Heart right ventricle (tissue), 16 donors: ENCODE measurements around the gene FOXM1. TPM values are rescaled to one million over a fixed set of nuclear protein-coding genes. Genes with fewer than 3 reads are reported as not detected.

Experiments
- ATAC-seq, 8 donors: fragments of 200-7000 bp; cut with Tn5 transposase; one replicate each; pipeline ENCODE4 v1.9.1; 2020; ENCODE audit warnings: mild to moderate bottlenecking in 8 of 8, moderate library complexity in 8 of 8, moderate number of reproducible peaks in 1 of 8
- DNase-seq, 2 donors: peaks; one replicate each; pipeline ENCODE4 v3.0.0-alpha.2; 2020
- H3K27ac ChIP-seq, 10 donors: fragments of 200-600 bp; sonication (generic) in 2 of 10; one replicate each; pipeline versions ENCODE4 v1.5.0 to v1.8.0; 2020 to 2022; ENCODE audit warnings: mild to moderate bottlenecking in 3 of 10
- H3K27me3 ChIP-seq, 7 donors: fragments of 200-600 bp; one replicate each; pipeline ENCODE4 v1.8.0; 2021 to 2022; ENCODE audit warnings: mild to moderate bottlenecking in 2 of 7
- H3K36me3 ChIP-seq, 9 donors: fragments of 200-600 bp; sonication (generic) in 1 of 9; one replicate each; pipeline versions ENCODE4 v1.5.0 to v1.8.0; 2020 to 2022; ENCODE audit warnings: mild to moderate bottlenecking in 2 of 9
- H3K4me1 ChIP-seq, 9 donors: fragments of 200-600 bp; sonication (generic) in 1 of 9; one replicate each; pipeline versions ENCODE4 v1.5.0 to v1.8.0; 2020 to 2022; ENCODE audit warnings: mild to moderate bottlenecking in 4 of 9
- H3K4me3 ChIP-seq, 10 donors: fragments of 200-600 bp; sonication (generic) in 2 of 10; one replicate each; pipeline versions ENCODE4 v1.5.0 to v1.8.0; 2020 to 2022; ENCODE audit warnings: mild to moderate bottlenecking in 7 of 10, moderate library complexity in 2 of 10
- H3K9me3 ChIP-seq, 11 donors: fragments of 200-600 bp in 10 of 11; sonication (generic) in 2 of 11; one replicate each; pipeline versions ENCODE4 v1.5.0 to v1.8.0; 2013 to 2022; ENCODE audit warnings: mild to moderate bottlenecking in 2 of 11, control low read depth in 1 of 11, moderate library complexity in 1 of 11
- CTCF ChIP-seq, 9 donors: fragments of 200-600 bp; sonication (generic) in 2 of 9; IDR thresholded peaks; one replicate each; pipeline versions ENCODE4 v1.5.0 to v1.8.0; 2021 to 2022; ENCODE audit warnings: antibody characterized with exemption in 9 of 9, mild to moderate bottlenecking in 5 of 9, moderate library complexity in 1 of 9
- WGBS, 2 donors: extraction: QIAGEN DNeasy Blood & Tissue Kit; methylation state at CpG; one replicate each; pipeline ENCODE4 v1.1.7; 2013; ENCODE audit warnings: inconsistent platforms in 1 of 2; 5-methylcytosine and 5-hydroxymethylcytosine counted together
- intact Hi-C, 10 donors: fragments of 100-400 bp; cut with DNase I; formaldehyde crosslinking; loops; one replicate each; pipeline versions ENCODE4 v1.11.1 to v1.14.2; 2022
- polyA plus RNA-seq, 2 donors: library from polyadenylated mRNA; stranded (reverse); fragments of 200-250 nt; gene quantifications; one replicate each; pipeline ENCODE4 v1.2.3, GENCODE V29; 2013
- total RNA-seq, 10 donors: library from RNA; stranded (reverse); fragmentation: NEBNext Ultra II Directional in 3 of 10; extraction: Animal tissue kit (Norgen Biotek cat#: 25700) in 3 of 10; gene quantifications; one replicate each; pipeline versions ENCODE4 v1.2.1 to v1.2.4, GENCODE V29; 2021 to 2023
- donor health status: Arrhythmogenic right ventricular cardiomyopathy.
- donor health status: ischemic (EF 13 %, LVEDD 7.1; RV severe dilation, severe dysfunction).
- donor health status: healthy with polysubstance abuse.
- donor health status: DM: no; HTN: yes; CAD: no.
- donor health status: DM: no; HTN: no; CAD: no.
- donor health status: ischemic (EF 25% LVEDD 6.9; RV normal size, moderate dysfunction).
- donor health status: ischemic (EF 25% LVEDD 5.7; RV mildly dilated, moderate dysfunction).
- donor health status: healthy.
- donor health status: DM: yes; HTN: yes; CAD: no.
- donor health status: Ischemic cardiomyopathy.
- donor health status: ischemic (EF 35%, LVEDD 5.7; RV mildly dilated, moderate dysfunction).
- donor health status: nonischemic (EF 11% LVEDD 7.7; RV severe dilation, severe dysfunction).
- donor health status: DM: yes; HTN: yes; CAD: no.
- donor health status: PGD.
- donor health status: ischemic (EF 29% LVEDD 5.4; RV normal size, mild dysfunction).
- donor health status: nonischemic (EF 23%, LVEDD 6.1; RV moderate dilation, normal function).

FOXM1 gene
- total and polyA plus RNA-seq, 12 donors, result 0.14 to 10.9 (median 0.59) TPM; not detected in 1

- Histone ChIP-seq H3K36me3 (peaks cover 0 to 3% (median 0%) of the 10 kb centered on the region in 9 donors), H3K27me3 (no peaks in the 10 kb centered on the region), H3K27ac (no peak overlapping the region), H3K4me1 (peaks cover 0 to 12% (median 9%) of the 10 kb centered on the region in 9 donors), H3K4me3 (no peak overlapping the region), H3K9me3 (no peaks in the 10 kb centered on the region)
- DNase-seq, result no peak
- intact Hi-C loops, result no loop called here
- ATAC-seq, result no peak
- no peak for TF ChIP-seq CTCF (IDR thresholded peaks at IDR 0.05)
- 96 to 98% methylated on average over 2 of the region's 2 CpGs for WGBS, 2 donors
These were observed 27.3 kb upstream of the FOXM1 start for GRCh38 chr12:2904260-2904659.

- H3K27ac ChIP-seq, result peak overlapping the region in 2 of 10 donors; percentile 6
- H3K4me3 ChIP-seq, result no peak overlapping the region
- H3K27me3 ChIP-seq, result no peaks in the 10 kb centered on the region
- no peaks in the 10 kb centered on the region for H3K9me3 ChIP-seq
- peak; percentile 78 to 96 (median 88) for ATAC-seq
- intact Hi-C loops, result no loop called here
- peaks cover 0 to 12% (median 9%) of the 10 kb centered on the region in 9 donors for H3K4me1 ChIP-seq
- peaks cover 0 to 2% (median 0%) of the 10 kb centered on the region in 9 donors for H3K36me3 ChIP-seq
- 12 to 20% methylated on average over 4 of the region's 4 CpGs for WGBS, 2 donors
- DNase-seq, result peak in 1 of 2 donors; percentile 59
- no peak for TF ChIP-seq CTCF (IDR thresholded peaks at IDR 0.05)
These were observed 25.4 kb upstream of the FOXM1 start for GRCh38 chr12:2902272-2902880.

- no peak for DNase-seq
- no peak for ATAC-seq
- H3K27me3 ChIP-seq, result no peaks in the 10 kb centered on the region
- no peaks in the 10 kb centered on the region for H3K9me3 ChIP-seq
- no peak overlapping the region for H3K4me3 ChIP-seq
- 95% methylated on average over 8 of the region's 8 CpGs for WGBS, 2 donors
- no peak for TF ChIP-seq CTCF (IDR thresholded peaks at IDR 0.05)
- peaks cover 0 to 6% (median 0%) of the 10 kb centered on the region in 9 donors for H3K36me3 ChIP-seq
- no peak overlapping the region for H3K27ac ChIP-seq
- peaks cover 0 to 20% (median 11%) of the 10 kb centered on the region in 9 donors for H3K4me1 ChIP-seq
- intact Hi-C loops, result no loop called here
These were observed 23.7 kb upstream of the FOXM1 start for GRCh38 chr12:2900642-2901041.

- TF ChIP-seq CTCF (IDR thresholded peaks at IDR 0.05), result no peak
- ATAC-seq, result no peak
- H3K27me3 ChIP-seq, result no peaks in the 10 kb centered on the region
- intact Hi-C loops, result no loop called here
- peaks cover 0 to 6% (median 0%) of the 10 kb centered on the region in 9 donors for H3K36me3 ChIP-seq
- no peaks in the 10 kb centered on the region for H3K9me3 ChIP-seq
- no peak overlapping the region for H3K4me3 ChIP-seq
- DNase-seq, result no peak
- no peak overlapping the region for H3K27ac ChIP-seq
- 98 to 100% methylated on average over 5 of the region's 5 CpGs for WGBS, 2 donors
- H3K4me1 ChIP-seq, result peaks cover 0 to 21% (median 13%) of the 10 kb centered on the region in 9 donors
These were observed 20.4 kb upstream of the FOXM1 start for GRCh38 chr12:2897418-2897817.
